Upper lobe of left lung (tissue), 4 donors: ENCODE results near the gene LHFPL2.

Source experiments
- EP300 ChIP-seq, 4 donors: sonication (generic); formaldehyde crosslinking; IDR thresholded peaks; one replicate each; pipeline ENCODE4 v1.5.1; 2017; ENCODE audit warnings: antibody characterized with exemption in 4 of 4, control low read depth in 2 of 4
- POLR2A ChIP-seq, 4 donors: fragments of 450-650 bp; IDR thresholded peaks; one replicate each; pipeline ENCODE4 v1.5.1; 2016 to 2017; ENCODE audit warnings: antibody characterized with exemption in 4 of 4, mild to moderate bottlenecking in 2 of 4
- TF ChIP-seq, protein P1 (sequence below), 6 experiments: fragments of 450-650 bp in 4 of 6; fragments of 200-600 bp in 2 of 6; sonication (generic) in 2 of 6; IDR thresholded peaks; one replicate each; pipeline ENCODE4 v1.5.1; 2016 to 2019; ENCODE audit warnings: antibody characterized with exemption in 6 of 6

DNA sequence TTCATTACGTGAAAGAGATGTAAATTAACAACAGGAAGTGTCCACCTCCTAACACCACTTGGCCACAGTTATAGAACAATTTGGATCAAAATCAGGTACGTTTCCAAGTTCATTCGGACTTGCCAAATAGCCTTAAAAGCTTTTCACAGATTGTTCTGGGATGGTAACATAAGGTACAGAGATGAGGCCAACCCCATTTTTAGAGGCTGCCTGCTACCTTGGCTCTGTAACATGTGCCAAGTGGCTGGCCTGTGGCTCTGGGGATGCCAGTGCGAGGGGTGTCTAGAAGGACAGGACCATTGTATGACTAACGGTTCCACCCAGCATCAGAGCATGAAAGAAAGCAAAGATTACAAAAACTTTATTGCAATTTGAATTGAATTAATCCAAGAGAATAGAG, 91.0 kb downstream of the LHFPL2 start:
- TF ChIP-seq, protein P1, sequence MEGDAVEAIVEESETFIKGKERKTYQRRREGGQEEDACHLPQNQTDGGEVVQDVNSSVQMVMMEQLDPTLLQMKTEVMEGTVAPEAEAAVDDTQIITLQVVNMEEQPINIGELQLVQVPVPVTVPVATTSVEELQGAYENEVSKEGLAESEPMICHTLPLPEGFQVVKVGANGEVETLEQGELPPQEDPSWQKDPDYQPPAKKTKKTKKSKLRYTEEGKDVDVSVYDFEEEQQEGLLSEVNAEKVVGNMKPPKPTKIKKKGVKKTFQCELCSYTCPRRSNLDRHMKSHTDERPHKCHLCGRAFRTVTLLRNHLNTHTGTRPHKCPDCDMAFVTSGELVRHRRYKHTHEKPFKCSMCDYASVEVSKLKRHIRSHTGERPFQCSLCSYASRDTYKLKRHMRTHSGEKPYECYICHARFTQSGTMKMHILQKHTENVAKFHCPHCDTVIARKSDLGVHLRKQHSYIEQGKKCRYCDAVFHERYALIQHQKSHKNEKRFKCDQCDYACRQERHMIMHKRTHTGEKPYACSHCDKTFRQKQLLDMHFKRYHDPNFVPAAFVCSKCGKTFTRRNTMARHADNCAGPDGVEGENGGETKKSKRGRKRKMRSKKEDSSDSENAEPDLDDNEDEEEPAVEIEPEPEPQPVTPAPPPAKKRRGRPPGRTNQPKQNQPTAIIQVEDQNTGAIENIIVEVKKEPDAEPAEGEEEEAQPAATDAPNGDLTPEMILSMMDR (IDR thresholded peaks at IDR 0.05), result no peak
- no peak for TF ChIP-seq POLR2A (IDR thresholded peaks at IDR 0.05)
- no peak for TF ChIP-seq EP300 (IDR thresholded peaks at IDR 0.05)
